H1 (cell line): ENCODE data around the gene ERGIC3. TPM values are rescaled to one million over a fixed set of nuclear protein-coding genes. Genes with fewer than 3 reads are reported as not detected.

ENCODE experiments used
- CTCF ChIA-PET: fragments of 300-600 bp; sonication (Branson Sonifier 250); formaldehyde crosslinking; loops from one replicate; lab custom pipeline; 2021; ENCODE audit not compliant: partially characterized antibody; lab: Charles Lee
- POLR2A ChIA-PET: fragments of 300-600 bp; sonication (Branson Sonifier 250); formaldehyde crosslinking; loops from one replicate; lab custom pipeline; 2021; ENCODE audit warnings: inconsistent platforms; ENCODE audit not compliant: partially characterized antibody; lab: Charles Lee
- DNase-seq, 2 experiments: peaks; one replicate each; pipeline versions ENCODE4 v3.0.0 to v3.0.0-alpha.2; 2010 to 2022; ENCODE audit warnings: low spot score in 2 of 2, low read depth in 1 of 2, mixed read lengths in 1 of 2
- FAIRE-seq: peaks from 2 replicates; lab custom pipeline; 2011; peaks lifted over from hg19 to GRCh38; lab: Jason Lieb, UNC
- H2AFZ ChIP-seq: 2 replicates; pipeline ENCODE4 v1.8.1; 2012; ENCODE audit warnings: low read length, inconsistent platforms
- H2AK5ac ChIP-seq: 2 replicates; pipeline ENCODE4 v1.6.1; 2013; ENCODE audit warnings: low read depth, low read length
- H2BK120ac ChIP-seq: replicated peaks from 2 replicates; pipeline ENCODE3; 2013; ENCODE audit warnings: low read depth, low read length, inconsistent platforms
- H2BK12ac ChIP-seq: 2 replicates; pipeline ENCODE4 v1.6.1; 2013; ENCODE audit warnings: low read depth, low read length
- H2BK15ac ChIP-seq: 2 replicates; pipeline ENCODE4 v1.6.1; 2013; ENCODE audit warnings: low read length
- H2BK20ac ChIP-seq: 2 replicates; pipeline ENCODE4 v1.6.1; 2013; ENCODE audit warnings: low read length
- H2BK5ac ChIP-seq: 2 replicates; pipeline ENCODE4 v1.6.1; 2013; ENCODE audit warnings: low read depth, low read length
- H3K14ac ChIP-seq: 2 replicates; pipeline ENCODE4 v1.6.1; 2013; ENCODE audit warnings: inconsistent platforms; ENCODE audit not compliant: insufficient read length
- H3K18ac ChIP-seq: 2 replicates; pipeline ENCODE4 v1.6.1; 2013; ENCODE audit warnings: low read length; ENCODE audit errors: extremely low read depth
- H3K23ac ChIP-seq: 2 replicates; pipeline ENCODE4 v1.6.1; 2013; ENCODE audit warnings: inconsistent platforms; ENCODE audit not compliant: insufficient read length
- H3K23me2 ChIP-seq: 2 replicates; pipeline ENCODE4 v1.6.1; 2013; ENCODE audit warnings: low read depth, low read length
- H3K27ac ChIP-seq: 2 replicates; pipeline ENCODE4 v1.6.1; 2011; ENCODE audit warnings: low read depth, low read length, inconsistent platforms
- H3K27me3 ChIP-seq, 4 experiments: replicated peaks in 1 of 4; 1 replicate in 1 of 4; 2 replicates in 3 of 4; pipeline versions ENCODE4 v1.6.1 to v1.8.1; 2011 to 2013; ENCODE audit warnings: low read length in 3 of 4, mild to moderate bottlenecking in 3 of 4, inconsistent platforms in 2 of 4, mixed read lengths in 2 of 4, moderate library complexity in 1 of 4; ENCODE audit not compliant: control insufficient read depth in 3 of 4, insufficient read depth in 3 of 4; ENCODE audit errors: extremely low read depth in 1 of 4
- H3K36me3 ChIP-seq, 4 experiments: 2 replicates each; pipeline versions ENCODE4 v1.6.1 to v1.8.1; 2011 to 2013; ENCODE audit warnings: mild to moderate bottlenecking in 4 of 4, low read length in 3 of 4, moderate library complexity in 2 of 4, control low read depth in 1 of 4, inconsistent platforms in 1 of 4; ENCODE audit not compliant: insufficient read depth in 4 of 4, control insufficient read depth in 2 of 4
- H3K4ac ChIP-seq: replicated peaks from 2 replicates; pipeline ENCODE3; 2013; ENCODE audit warnings: low read length, low read depth, mixed read lengths, inconsistent platforms; ENCODE audit not compliant: insufficient read length
- H3K4me1 ChIP-seq, 4 experiments: replicated peaks in 1 of 4; 1 replicate in 1 of 4; 2 replicates in 3 of 4; pipeline versions ENCODE4 v1.6.1 to v1.8.1; 2011 to 2013; ENCODE audit warnings: low read length in 3 of 4, inconsistent platforms in 2 of 4, mixed read lengths in 1 of 4; ENCODE audit not compliant: insufficient read depth in 4 of 4, control insufficient read depth in 3 of 4
- H3K4me2 ChIP-seq, 2 experiments: 2 replicates each; pipeline versions ENCODE4 v1.6.1 to v1.8.1; 2011 to 2013; ENCODE audit warnings: low read depth in 2 of 2, low read length in 2 of 2, control low read depth in 1 of 2, inconsistent platforms in 1 of 2, mild to moderate bottlenecking in 1 of 2; ENCODE audit not compliant: insufficient read depth in 1 of 2
- H3K4me3 ChIP-seq, 4 experiments: fragments of 200-600, 300-600 bp in 1 of 4; sonication (generic), shearing (Covaris generic), sonication (Bioruptor Twin) in 1 of 4; 2 replicates each; pipeline versions ENCODE4 v1.5.1 to v1.8.1; 2011 to 2016; ENCODE audit warnings: low read length in 4 of 4, low read depth in 3 of 4, control low read depth in 2 of 4, inconsistent platforms in 2 of 4, mild to moderate bottlenecking in 2 of 4, mixed read lengths in 1 of 4, moderate library complexity in 1 of 4; ENCODE audit not compliant: insufficient read depth in 2 of 4; ENCODE audit errors: extremely low read depth in 1 of 4
- H3K56ac ChIP-seq: replicated peaks from 2 replicates; pipeline ENCODE3; 2013; ENCODE audit warnings: low read depth, mild to moderate bottlenecking, mixed read lengths, low read length, inconsistent platforms; ENCODE audit not compliant: insufficient read length
- H3K79me1 ChIP-seq: 2 replicates; pipeline ENCODE4 v1.6.1; 2013; ENCODE audit warnings: low read depth, low read length, control low read depth
- H3K79me2 ChIP-seq, 2 experiments: 2 replicates each; pipeline versions ENCODE4 v1.6.1 to v1.8.1; 2012 to 2013; ENCODE audit warnings: low read length in 2 of 2, mild to moderate bottlenecking in 2 of 2, inconsistent platforms in 1 of 2; ENCODE audit not compliant: insufficient read depth in 2 of 2, control insufficient read depth in 1 of 2
- H3K9ac ChIP-seq, 4 experiments: replicated peaks in 1 of 4; 1 replicate in 1 of 4; 2 replicates in 3 of 4; pipeline versions ENCODE4 v1.6.1 to v1.8.1; 2011 to 2013; ENCODE audit warnings: low read depth in 3 of 4, low read length in 3 of 4, control low read depth in 2 of 4, mild to moderate bottlenecking in 2 of 4, moderate library complexity in 2 of 4, inconsistent platforms in 1 of 4; ENCODE audit errors: extremely low read depth in 1 of 4
- H3K9me3 ChIP-seq, 2 experiments: 2 replicates each; pipeline versions ENCODE4 v1.6.1 to v1.8.1; 2012 to 2013; ENCODE audit warnings: mild to moderate bottlenecking in 2 of 2, moderate library complexity in 2 of 2, control low read depth in 1 of 2, inconsistent platforms in 1 of 2, low read depth in 1 of 2, low read length in 1 of 2, mixed read lengths in 1 of 2; ENCODE audit not compliant: insufficient read depth in 2 of 2
- H4K20me1 ChIP-seq, 2 experiments: replicated peaks in 1 of 2; 2 replicates each; pipeline versions ENCODE3 to v1.8.1; 2011 to 2013; ENCODE audit warnings: inconsistent platforms in 2 of 2, low read length in 2 of 2, mild to moderate bottlenecking in 1 of 2; ENCODE audit not compliant: insufficient read depth in 2 of 2, control insufficient read depth in 1 of 2
- H4K5ac ChIP-seq: 2 replicates; pipeline ENCODE4 v1.6.1; 2013; ENCODE audit warnings: low read length, low read depth, mixed read lengths, inconsistent platforms; ENCODE audit not compliant: insufficient read length
- H4K8ac ChIP-seq: 2 replicates; pipeline ENCODE4 v1.8.0; 2013; ENCODE audit warnings: mild to moderate bottlenecking, moderate library complexity, low read length, inconsistent platforms; ENCODE audit not compliant: insufficient read depth; ENCODE audit errors: extremely low read depth
- H4K91ac ChIP-seq: replicated peaks from 2 replicates; pipeline ENCODE3; 2013; ENCODE audit warnings: low read length, mixed read lengths, inconsistent platforms; ENCODE audit not compliant: insufficient read length
- CHD1 ChIP-seq: IDR thresholded peaks from 2 replicates; pipeline ENCODE4 v1.6.1; 2012; ENCODE audit warnings: low read depth, low read length, improper control_type of control experiment
- MAFK ChIP-seq: IDR thresholded peaks from 2 replicates; pipeline ENCODE4 v1.6.1; 2012; ENCODE audit warnings: low read depth, mild to moderate bottlenecking, improper control_type of control experiment, low read length
- PHF8 ChIP-seq: fragments of 200-600 bp; sonication (generic); conservative IDR thresholded peaks from 2 replicates; pipeline ENCODE4 v1.7.1; 2012; ENCODE audit warnings: low read depth, mild to moderate bottlenecking, inconsistent platforms, low read length, moderate library complexity
- RAD21 ChIP-seq, 2 experiments: IDR thresholded peaks in 1 of 2; conservative IDR thresholded peaks in 1 of 2; 2 replicates each; pipeline ENCODE4 v1.6.1; 2011; ENCODE audit warnings: low read depth in 2 of 2, low read length in 2 of 2, improper control_type of control experiment in 1 of 2, inconsistent platforms in 1 of 2, mild to moderate bottlenecking in 1 of 2, moderate library complexity in 1 of 2
- SAP30 ChIP-seq: fragments of 300-600 bp; sonication (generic); IDR thresholded peaks from 2 replicates; pipeline ENCODE4 v1.7.1; 2012; ENCODE audit warnings: low read length, moderate library complexity, mild to moderate bottlenecking, inconsistent platforms; ENCODE audit not compliant: insufficient read depth, insufficient replicate concordance
- SRF ChIP-seq: IDR thresholded peaks from 2 replicates; pipeline ENCODE4 v1.6.1; 2011; ENCODE audit warnings: mild to moderate bottlenecking, low read depth, low read length, moderate library complexity
- WGBS, 2 experiments: shearing (Covaris generic) in 1 of 2; methylation state at CpG; one replicate each; pipeline versions ENCODE4 v1.1.6 to v1.1.7; 2013 to 2015; ENCODE audit warnings: low lambda C conversion rate in 2 of 2, mixed read lengths in 2 of 2, inconsistent platforms in 1 of 2, low coverage in 1 of 2, missing lambda C conversion rate in 1 of 2; ENCODE audit not compliant: insufficient replicate concordance in 2 of 2, insufficient coverage in 1 of 2, insufficient read length in 1 of 2; ENCODE audit errors: extremely low coverage in 1 of 2, missing lambda C conversion rate in 1 of 2; 5-methylcytosine and 5-hydroxymethylcytosine counted together
- polyA plus RNA-seq, 7 experiments: library from polyadenylated mRNA; depleted of rRNA in 3 of 7; stranded (reverse) in 5 of 7; unstranded in 2 of 7; fragments of >200 nt in 5 of 7; fragments of 200-250 nt in 2 of 7; gene quantifications; 1 replicate in 5 of 7; 2 replicates in 1 of 7; 4 replicates in 1 of 7; pipeline versions ENCODE4 v1.2.1 to v1.2.3, GENCODE V29; 2011 to 2013; ENCODE audit warnings: missing spikeins in 2 of 7, mixed read lengths in 2 of 7
- total RNA-seq: library from RNA; stranded (reverse); fragmentation: NEBNext Ultra II Directional; extraction: Animal tissue kit (Norgen Biotek cat#: 25700); gene quantifications from 2 replicates; pipeline ENCODE4 v1.2.1, GENCODE V29; 2021

Gene ERGIC3
- total and polyA plus RNA-seq, 2 of the 8 experiments (the other 6 are each of a cell fraction or from before 2014, with no cell fraction given), result 178 to 341 TPM

DNA sequence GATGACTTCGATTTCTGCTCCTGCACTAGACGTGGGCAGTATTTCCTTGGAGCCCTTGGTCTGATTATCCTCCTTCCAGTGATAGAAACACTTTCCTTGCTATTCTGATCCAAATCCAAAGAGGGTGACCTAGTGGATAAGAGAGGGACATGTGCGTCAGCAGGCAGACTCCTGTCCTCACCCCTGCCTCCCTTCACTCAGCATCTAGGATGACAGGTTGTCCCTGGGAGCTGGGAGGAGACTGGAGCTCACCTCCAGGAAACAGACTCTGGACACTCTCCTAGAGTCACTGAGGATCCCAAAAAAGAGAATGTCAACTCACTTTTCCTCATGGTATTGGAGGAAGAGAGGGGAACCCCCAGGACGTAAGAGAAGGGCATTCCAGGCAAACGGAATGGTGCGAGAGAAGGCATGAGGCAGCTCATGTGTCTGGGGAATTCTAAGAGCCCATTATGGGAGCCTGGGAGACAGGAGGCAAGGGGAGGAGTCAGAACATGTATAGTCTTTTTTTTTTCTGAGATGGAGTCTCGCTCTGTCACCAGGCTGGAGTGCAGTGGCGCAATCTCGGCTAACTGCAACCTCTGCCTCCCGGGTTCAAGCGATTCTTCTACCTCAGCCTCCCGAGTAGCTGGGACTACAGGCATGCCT, 14.6 kb upstream of the ERGIC3 start:
- 88% methylated on average over 12 of the region's 12 CpGs; no CpG with 5 or more reads in 1 of the 2 experiments for WGBS, 2 experiments
- H2BK12ac ChIP-seq, result no peak overlapping the region
- peaks cover 4 to 6% of the 10 kb centered on the region in 2 experiments; a peak in 2 of 4 replicates for H3K9me3 ChIP-seq
- H2BK5ac ChIP-seq, result no peak overlapping the region
- no peak overlapping the region for H3K18ac ChIP-seq
- H3K23ac ChIP-seq, result no peak overlapping the region
- no peaks in the 10 kb centered on the region for H4K20me1 ChIP-seq
- H4K91ac ChIP-seq, result no peak overlapping the region
- H3K4me2 ChIP-seq, result no peak overlapping the region
- no peak overlapping the region for H2AK5ac ChIP-seq
- no peaks in the 10 kb centered on the region for H3K23me2 ChIP-seq
- H2AFZ ChIP-seq, result no peak overlapping the region
- no peaks in the 10 kb centered on the region for H3K79me2 ChIP-seq
- no peak overlapping the region for H3K27ac ChIP-seq
- H3K4ac ChIP-seq, result no peak overlapping the region
- DNase-seq, result no peak
- no peak overlapping the region for H3K9ac ChIP-seq
- H3K79me1 ChIP-seq, result no peaks in the 10 kb centered on the region
- no peak overlapping the region for H4K8ac ChIP-seq
- H3K27me3 ChIP-seq, result no peaks in the 10 kb centered on the region
- no peak for FAIRE-seq
- no peak overlapping the region for H4K5ac ChIP-seq
- ChIA-PET CTCF (interaction anchor here (0.7 to 1.4 kb wide), 3 partner anchors 9 to 96 kb away, joined by 3 to 4 read pairs (median 3); no protein-coding TSS in a partner anchor), POLR2A (interaction anchor here (2.6 kb wide), 1 partner anchor 14 kb away, joined by 9 read pairs; the partner anchor contains the start of gene ERGIC3)
- no peak overlapping the region for H2BK15ac ChIP-seq
- no peak overlapping the region for H3K4me3 ChIP-seq
- H3K36me3 ChIP-seq, result no peaks in the 10 kb centered on the region
- H3K4me1 ChIP-seq, result no peaks in the 10 kb centered on the region
- H2BK120ac ChIP-seq, result no peak overlapping the region
- H2BK20ac ChIP-seq, result no peak overlapping the region
- no peak overlapping the region for H3K56ac ChIP-seq
- H3K14ac ChIP-seq, result no peak overlapping the region
- TF ChIP-seq SRF, result no peak
- TF ChIP-seq PHF8, result no peak
- TF ChIP-seq SAP30, result no peak
- TF ChIP-seq CHD1, result no peak
- no peak for TF ChIP-seq MAFK
- TF ChIP-seq RAD21 (IDR thresholded peaks at IDR 0.05 in 1 of 2, conservative IDR thresholded peaks at IDR 0.05 in 1 of 2; ENCODE audit: low read depth in 2 of 2, low read length in 2 of 2), result no peak
